ENCODE data around the gene MEIS1. TPM values are rescaled to one million over a fixed set of nuclear protein-coding genes. Genes with fewer than 3 reads are reported as not detected.

The MEIS1 gene
- total and polyA plus RNA-seq, 2 of the 8 experiments (the other 6 are each of a cell fraction or from before 2014, with no cell fraction given), result 0.17 to 1.2 TPM

DNA sequence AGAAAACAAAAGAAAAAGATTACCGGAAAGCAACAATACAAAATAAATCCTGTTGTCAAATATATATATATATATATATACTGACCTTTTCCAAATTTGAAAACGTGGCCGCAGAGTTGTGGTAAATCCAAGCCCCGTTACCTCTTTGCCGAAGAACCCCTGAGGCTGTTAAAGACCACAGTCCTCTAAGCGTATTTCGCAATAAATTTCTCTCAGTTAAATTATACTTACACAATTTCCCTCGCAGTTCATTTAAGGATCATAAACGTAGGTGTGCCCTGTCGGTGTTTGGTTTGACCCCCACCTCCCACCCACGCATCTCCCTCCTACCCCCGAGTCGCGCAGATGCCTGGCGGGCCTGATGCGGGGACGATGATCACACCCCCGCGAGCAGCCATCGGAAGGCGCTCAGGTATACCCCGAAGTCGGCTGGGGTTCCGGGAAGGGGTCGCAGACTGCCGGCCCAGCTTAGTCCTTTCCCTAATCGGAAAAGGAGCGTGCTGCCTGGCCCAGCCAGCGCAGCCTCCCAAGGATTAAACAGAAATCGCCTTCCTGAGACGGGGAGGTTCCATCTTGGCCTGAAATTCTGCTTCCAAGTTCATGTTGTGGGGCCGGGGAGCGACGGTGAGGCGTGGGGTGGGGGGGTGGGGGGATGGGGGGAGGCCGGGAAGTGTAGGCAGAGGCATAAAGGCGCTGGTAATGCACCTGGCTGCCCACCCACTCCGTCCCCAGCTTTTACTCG lies 2.9 kb upstream of the MEIS1 start (continued):
- TF ChIP-seq, protein P1, sequence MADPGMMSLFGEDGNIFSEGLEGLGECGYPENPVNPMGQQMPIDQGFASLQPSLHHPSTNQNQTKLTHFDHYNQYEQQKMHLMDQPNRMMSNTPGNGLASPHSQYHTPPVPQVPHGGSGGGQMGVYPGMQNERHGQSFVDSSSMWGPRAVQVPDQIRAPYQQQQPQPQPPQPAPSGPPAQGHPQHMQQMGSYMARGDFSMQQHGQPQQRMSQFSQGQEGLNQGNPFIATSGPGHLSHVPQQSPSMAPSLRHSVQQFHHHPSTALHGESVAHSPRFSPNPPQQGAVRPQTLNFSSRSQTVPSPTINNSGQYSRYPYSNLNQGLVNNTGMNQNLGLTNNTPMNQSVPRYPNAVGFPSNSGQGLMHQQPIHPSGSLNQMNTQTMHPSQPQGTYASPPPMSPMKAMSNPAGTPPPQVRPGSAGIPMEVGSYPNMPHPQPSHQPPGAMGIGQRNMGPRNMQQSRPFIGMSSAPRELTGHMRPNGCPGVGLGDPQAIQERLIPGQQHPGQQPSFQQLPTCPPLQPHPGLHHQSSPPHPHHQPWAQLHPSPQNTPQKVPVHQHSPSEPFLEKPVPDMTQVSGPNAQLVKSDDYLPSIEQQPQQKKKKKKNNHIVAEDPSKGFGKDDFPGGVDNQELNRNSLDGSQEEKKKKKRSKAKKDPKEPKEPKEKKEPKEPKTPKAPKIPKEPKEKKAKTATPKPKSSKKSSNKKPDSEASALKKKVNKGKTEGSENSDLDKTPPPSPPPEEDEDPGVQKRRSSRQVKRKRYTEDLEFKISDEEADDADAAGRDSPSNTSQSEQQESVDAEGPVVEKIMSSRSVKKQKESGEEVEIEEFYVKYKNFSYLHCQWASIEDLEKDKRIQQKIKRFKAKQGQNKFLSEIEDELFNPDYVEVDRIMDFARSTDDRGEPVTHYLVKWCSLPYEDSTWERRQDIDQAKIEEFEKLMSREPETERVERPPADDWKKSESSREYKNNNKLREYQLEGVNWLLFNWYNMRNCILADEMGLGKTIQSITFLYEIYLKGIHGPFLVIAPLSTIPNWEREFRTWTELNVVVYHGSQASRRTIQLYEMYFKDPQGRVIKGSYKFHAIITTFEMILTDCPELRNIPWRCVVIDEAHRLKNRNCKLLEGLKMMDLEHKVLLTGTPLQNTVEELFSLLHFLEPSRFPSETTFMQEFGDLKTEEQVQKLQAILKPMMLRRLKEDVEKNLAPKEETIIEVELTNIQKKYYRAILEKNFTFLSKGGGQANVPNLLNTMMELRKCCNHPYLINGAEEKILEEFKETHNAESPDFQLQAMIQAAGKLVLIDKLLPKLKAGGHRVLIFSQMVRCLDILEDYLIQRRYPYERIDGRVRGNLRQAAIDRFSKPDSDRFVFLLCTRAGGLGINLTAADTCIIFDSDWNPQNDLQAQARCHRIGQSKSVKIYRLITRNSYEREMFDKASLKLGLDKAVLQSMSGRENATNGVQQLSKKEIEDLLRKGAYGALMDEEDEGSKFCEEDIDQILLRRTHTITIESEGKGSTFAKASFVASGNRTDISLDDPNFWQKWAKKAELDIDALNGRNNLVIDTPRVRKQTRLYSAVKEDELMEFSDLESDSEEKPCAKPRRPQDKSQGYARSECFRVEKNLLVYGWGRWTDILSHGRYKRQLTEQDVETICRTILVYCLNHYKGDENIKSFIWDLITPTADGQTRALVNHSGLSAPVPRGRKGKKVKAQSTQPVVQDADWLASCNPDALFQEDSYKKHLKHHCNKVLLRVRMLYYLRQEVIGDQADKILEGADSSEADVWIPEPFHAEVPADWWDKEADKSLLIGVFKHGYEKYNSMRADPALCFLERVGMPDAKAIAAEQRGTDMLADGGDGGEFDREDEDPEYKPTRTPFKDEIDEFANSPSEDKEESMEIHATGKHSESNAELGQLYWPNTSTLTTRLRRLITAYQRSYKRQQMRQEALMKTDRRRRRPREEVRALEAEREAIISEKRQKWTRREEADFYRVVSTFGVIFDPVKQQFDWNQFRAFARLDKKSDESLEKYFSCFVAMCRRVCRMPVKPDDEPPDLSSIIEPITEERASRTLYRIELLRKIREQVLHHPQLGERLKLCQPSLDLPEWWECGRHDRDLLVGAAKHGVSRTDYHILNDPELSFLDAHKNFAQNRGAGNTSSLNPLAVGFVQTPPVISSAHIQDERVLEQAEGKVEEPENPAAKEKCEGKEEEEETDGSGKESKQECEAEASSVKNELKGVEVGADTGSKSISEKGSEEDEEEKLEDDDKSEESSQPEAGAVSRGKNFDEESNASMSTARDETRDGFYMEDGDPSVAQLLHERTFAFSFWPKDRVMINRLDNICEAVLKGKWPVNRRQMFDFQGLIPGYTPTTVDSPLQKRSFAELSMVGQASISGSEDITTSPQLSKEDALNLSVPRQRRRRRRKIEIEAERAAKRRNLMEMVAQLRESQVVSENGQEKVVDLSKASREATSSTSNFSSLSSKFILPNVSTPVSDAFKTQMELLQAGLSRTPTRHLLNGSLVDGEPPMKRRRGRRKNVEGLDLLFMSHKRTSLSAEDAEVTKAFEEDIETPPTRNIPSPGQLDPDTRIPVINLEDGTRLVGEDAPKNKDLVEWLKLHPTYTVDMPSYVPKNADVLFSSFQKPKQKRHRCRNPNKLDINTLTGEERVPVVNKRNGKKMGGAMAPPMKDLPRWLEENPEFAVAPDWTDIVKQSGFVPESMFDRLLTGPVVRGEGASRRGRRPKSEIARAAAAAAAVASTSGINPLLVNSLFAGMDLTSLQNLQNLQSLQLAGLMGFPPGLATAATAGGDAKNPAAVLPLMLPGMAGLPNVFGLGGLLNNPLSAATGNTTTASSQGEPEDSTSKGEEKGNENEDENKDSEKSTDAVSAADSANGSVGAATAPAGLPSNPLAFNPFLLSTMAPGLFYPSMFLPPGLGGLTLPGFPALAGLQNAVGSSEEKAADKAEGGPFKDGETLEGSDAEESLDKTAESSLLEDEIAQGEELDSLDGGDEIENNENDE (IDR thresholded peaks at IDR 0.05; ENCODE audit: insufficient replicate concordance, low read length), result no peak
- no peak for TF ChIP-seq BACH1 (IDR thresholded peaks at IDR 0.05; ENCODE audit: low read length)
- TF ChIP-seq GABPA (IDR thresholded peaks at IDR 0.05; ENCODE audit: borderline replicate concordance, insufficient read depth, low read length), result no peak
- TF ChIP-seq NRF1 (IDR thresholded peaks at IDR 0.05; ENCODE audit: low read depth, low read length), result no peak
- TF ChIP-seq RXRA (IDR thresholded peaks at IDR 0.05; ENCODE audit: insufficient read depth, low read depth, low read length), result no peak
- no peak for TF ChIP-seq PHF8 (conservative IDR thresholded peaks at IDR 0.05; ENCODE audit: low read depth, low read length)
- peak; percentile 84 for TF ChIP-seq EZH2 (IDR thresholded peaks at IDR 0.05; ENCODE audit: low read depth, low read length, severe bottlenecking)
- no peak for TF ChIP-seq HDAC6 (IDR thresholded peaks at IDR 0.05; ENCODE audit: low read depth, low read length)
- TF ChIP-seq RNF2 (IDR thresholded peaks at IDR 0.05; ENCODE audit: borderline replicate concordance, low read depth, low read length, missing control alignments, poor library complexity, severe bottlenecking), result peak; percentile 75

Data from H1 (cell line).